ENCODE results near the gene GPR162. TPM values are rescaled to one million over a fixed set of nuclear protein-coding genes. Genes with fewer than 3 reads are reported as not detected.

Gene GPR162
- total RNA-seq, 1 donor: 3.0 TPM

DNA sequence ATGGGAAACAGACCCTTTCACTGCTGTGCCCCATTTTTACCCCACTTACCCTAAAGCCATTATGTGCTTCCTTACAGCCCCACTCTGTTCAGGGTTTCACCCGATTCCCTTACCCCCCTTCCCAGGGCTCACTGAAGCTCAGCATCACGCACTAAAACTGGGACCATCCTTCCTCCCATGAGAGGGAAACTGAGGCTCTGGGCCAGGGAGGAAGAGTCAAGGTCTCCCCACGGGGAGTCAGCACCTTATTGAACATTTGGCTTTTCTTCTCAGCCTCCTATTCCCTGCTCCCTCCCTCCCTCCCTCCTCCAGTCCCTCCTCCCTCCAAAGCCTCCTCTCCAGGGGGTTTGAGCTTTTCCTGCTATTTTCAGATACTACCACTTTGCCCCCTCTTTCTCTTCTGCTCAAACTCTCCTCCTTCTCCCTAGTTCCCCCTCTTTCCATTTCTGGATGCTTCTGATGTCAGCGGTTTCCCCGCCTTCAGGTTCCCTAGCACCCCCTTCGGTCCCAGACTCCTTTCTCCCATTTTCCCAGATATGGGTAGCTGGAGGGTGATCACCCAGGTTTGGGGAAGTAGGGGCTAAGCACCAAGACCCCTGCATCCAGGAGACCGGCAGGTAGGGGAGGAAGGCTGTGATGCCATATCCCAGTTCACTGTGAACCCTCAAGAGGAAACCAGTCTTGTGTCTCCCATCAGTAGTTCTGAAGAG, 960 bp downstream of the GPR162 start:
- TF ChIP-seq, protein P1, sequence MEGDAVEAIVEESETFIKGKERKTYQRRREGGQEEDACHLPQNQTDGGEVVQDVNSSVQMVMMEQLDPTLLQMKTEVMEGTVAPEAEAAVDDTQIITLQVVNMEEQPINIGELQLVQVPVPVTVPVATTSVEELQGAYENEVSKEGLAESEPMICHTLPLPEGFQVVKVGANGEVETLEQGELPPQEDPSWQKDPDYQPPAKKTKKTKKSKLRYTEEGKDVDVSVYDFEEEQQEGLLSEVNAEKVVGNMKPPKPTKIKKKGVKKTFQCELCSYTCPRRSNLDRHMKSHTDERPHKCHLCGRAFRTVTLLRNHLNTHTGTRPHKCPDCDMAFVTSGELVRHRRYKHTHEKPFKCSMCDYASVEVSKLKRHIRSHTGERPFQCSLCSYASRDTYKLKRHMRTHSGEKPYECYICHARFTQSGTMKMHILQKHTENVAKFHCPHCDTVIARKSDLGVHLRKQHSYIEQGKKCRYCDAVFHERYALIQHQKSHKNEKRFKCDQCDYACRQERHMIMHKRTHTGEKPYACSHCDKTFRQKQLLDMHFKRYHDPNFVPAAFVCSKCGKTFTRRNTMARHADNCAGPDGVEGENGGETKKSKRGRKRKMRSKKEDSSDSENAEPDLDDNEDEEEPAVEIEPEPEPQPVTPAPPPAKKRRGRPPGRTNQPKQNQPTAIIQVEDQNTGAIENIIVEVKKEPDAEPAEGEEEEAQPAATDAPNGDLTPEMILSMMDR (IDR thresholded peaks at IDR 0.05; ENCODE audit: insufficient read depth, low read depth, low read length): no peak
- no peak for DNase-seq (ENCODE audit: low read depth)
- H3K4me3 ChIP-seq (ENCODE audit: low read depth, low read length): peak overlapping the region; percentile 61

DNA sequence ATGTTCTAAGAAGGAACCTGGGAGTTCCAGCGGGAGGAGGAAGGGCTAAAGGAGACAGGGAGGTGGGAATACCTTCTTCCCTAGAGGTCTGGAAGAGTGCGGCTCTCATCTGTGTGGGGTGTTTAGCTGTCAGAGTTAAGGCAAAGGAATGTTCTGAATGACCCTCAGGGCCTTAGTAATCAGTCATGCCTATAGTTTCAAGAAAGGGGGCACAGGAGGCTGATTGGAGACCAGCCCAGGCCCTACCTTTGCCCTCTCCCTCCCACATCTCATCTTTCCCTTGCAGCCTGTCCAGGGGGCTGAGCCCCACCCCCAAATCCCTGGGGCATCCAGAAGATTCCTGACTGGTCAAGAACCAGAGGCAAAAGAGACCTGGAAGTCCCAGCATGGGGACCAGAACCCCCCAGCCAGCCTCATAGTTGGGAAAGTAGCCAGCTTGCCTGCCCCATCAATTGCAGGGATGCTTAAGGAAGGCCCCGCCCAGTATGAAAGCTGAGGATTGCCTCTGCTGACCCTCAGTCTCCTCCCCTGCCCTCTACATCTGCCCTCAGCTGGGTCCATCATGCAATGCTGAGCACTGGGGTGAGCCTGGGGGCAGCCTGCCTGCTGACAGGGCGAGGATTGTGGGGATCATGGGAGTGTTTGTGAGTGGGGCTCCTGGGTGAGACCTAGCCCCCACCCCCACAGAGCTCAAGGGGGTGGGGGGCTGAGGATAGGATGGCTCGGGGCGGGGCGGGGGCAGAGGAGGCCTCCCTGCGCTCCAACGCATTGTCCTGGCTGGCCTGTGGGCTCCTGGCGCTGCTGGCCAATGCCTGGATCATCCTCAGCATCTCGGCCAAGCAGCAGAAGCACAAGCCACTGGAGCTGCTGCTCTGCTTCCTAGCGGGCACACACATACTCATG, 1.8 kb downstream of the GPR162 start:
- no peak overlapping the region for H3K4me3 ChIP-seq (ENCODE audit: low read depth, low read length)
- TF ChIP-seq, protein P1 (IDR thresholded peaks at IDR 0.05; ENCODE audit: insufficient read depth, low read depth, low read length): no peak
- no peak for DNase-seq (ENCODE audit: low read depth)

DNA sequence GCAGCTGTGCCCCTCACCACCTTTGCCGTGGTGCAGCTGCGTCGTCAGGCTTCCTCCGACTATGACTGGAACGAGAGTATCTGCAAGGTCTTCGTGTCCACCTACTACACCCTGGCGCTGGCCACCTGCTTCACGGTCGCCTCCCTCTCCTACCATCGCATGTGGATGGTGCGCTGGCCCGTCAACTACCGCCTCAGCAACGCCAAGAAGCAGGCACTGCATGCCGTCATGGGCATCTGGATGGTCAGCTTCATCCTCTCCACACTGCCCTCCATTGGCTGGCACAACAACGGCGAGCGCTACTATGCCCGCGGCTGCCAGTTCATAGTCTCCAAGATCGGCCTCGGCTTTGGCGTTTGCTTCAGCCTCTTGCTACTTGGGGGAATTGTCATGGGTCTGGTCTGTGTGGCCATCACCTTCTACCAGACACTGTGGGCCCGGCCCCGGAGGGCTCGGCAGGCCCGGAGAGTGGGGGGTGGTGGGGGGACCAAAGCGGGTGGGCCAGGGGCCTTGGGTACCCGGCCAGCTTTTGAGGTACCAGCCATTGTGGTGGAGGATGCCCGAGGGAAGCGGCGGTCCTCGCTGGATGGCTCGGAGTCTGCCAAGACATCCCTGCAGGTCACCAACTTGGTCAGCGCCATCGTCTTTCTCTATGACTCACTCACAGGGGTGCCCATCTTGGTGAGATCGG, 2.6 kb downstream of the GPR162 start:
- TF ChIP-seq, protein P1 (IDR thresholded peaks at IDR 0.05; ENCODE audit: insufficient read depth, low read depth, low read length): no peak
- no peak for DNase-seq (ENCODE audit: low read depth)
- H3K4me3 ChIP-seq (ENCODE audit: low read depth, low read length): no peak overlapping the region

DNA sequence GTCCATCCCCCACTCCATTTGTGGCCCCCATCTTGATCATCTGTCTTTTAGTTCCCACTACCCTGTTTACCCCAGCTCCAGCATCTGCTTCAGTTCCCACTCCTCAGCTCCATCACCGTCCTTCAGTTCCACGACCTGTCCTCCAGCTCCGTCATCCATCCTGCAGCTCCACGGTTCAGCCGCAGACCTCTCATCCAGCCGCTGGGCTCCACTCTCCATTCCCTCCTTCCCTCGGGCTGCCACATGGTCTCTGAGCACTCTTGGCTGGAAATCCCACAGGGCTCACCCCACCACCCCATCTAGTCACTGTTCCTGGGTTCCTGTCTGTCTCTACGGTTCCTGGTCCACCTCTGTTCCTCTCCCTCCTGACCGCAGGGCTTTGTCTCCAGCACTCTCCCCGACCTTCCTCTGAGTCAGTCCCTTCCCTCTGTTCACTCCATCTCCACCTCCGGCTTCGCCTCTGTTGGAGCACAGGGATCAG, 3.3 kb downstream of the GPR162 start:
- peak overlapping the region; percentile 4 for H3K4me3 ChIP-seq (ENCODE audit: low read depth, low read length)
- TF ChIP-seq, protein P1 (IDR thresholded peaks at IDR 0.05; ENCODE audit: insufficient read depth, low read depth, low read length): no peak
- DNase-seq (ENCODE audit: low read depth): no peak

DNA sequence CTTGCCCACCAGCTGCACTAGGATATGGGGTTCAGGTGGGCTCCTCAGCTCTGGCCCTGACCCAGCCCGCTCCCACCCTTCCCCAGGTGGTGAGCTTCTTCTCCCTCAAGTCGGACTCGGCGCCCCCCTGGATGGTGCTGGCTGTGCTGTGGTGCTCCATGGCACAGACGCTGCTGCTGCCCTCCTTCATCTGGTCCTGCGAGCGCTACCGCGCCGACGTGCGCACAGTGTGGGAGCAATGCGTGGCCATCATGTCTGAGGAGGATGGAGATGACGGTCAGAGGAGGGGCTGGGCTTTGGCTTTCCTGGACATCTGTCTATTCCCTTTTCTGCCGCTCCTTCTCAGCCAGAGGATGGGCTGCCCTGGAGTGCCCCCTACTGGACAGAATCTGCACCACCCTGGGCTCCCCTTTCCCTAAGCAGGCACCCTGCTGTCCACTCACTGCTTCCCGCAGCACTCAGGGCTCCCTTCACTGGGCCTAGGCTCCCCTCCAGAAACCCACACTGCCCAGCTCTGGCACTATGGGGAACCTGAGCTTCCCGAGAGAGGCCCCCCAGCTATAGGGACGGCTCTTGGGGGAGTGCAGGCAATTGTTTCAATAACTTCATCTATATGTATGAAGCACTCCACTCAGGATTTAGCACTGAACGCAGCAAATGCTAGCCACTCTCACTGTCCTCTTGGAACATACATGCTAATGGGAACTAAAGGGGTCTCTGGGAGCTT, 3.9 kb downstream of the GPR162 start:
- TF ChIP-seq, protein P1 (IDR thresholded peaks at IDR 0.05; ENCODE audit: insufficient read depth, low read depth, low read length): peak; percentile 97
- peak overlapping the region; percentile 4 for H3K4me3 ChIP-seq (ENCODE audit: low read depth, low read length)
- peak; percentile 85 for DNase-seq (ENCODE audit: low read depth)

DNA sequence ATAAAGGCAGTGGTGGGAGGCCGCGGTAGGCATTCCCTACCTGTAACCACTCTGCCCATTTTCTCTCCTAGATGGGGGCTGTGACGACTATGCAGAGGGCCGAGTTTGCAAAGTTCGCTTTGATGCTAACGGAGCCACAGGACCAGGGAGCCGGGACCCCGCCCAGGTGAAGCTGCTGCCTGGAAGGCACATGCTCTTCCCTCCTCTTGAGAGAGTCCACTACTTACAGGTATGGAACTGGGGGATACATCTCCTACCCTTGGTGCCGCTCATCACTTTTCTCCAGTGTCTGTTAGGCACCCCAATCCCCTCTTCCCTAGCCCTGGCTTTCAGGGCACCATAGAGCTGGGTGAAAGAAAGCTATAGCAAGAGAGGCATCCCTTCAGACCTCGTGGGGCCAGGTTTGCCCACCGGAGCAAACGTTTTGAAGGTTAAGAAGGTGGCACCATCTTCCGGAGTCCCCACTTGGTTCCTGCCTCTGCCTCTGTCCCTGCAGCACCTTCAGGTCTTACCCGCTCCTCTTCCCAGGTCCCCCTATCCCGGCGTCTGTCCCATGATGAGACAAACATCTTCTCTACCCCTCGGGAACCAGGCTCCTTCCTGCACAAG, 4.6 kb downstream of the GPR162 start:
- no peak overlapping the region for H3K4me3 ChIP-seq (ENCODE audit: low read depth, low read length)
- TF ChIP-seq, protein P1 (IDR thresholded peaks at IDR 0.05; ENCODE audit: insufficient read depth, low read depth, low read length): no peak
- no peak for DNase-seq (ENCODE audit: low read depth)
